Hepatocyte (in vitro differentiated cells): Measurements from ENCODE around the gene IL1RN. TPM values are rescaled to one million over a fixed set of nuclear protein-coding genes. Genes with fewer than 3 reads are reported as not detected.

Experiments used
- DNase-seq: peaks from one replicate; pipeline ENCODE4 v3.0.0-alpha.2; 2016; ENCODE audit warnings: low spot score
- H2AFZ ChIP-seq: fragments of 200-600 bp; sonication (generic); 2 replicates; pipeline ENCODE4 v1.6.0; 2016; ENCODE audit warnings: antibody characterized with exemption, mild to moderate bottlenecking
- H3K27ac ChIP-seq: fragments of 200-600 bp; sonication (generic); 2 replicates; pipeline ENCODE4 v1.5.1; 2016; ENCODE audit warnings: mild to moderate bottlenecking
- H3K27me3 ChIP-seq: fragments of 200-600 bp; sonication (generic); 2 replicates; pipeline ENCODE4 v1.6.1; 2016
- H3K36me3 ChIP-seq: fragments of 200-600 bp; sonication (generic); replicated peaks from 2 replicates; pipeline ENCODE4 v1.5.1; 2016; ENCODE audit warnings: low read depth; ENCODE audit not compliant: insufficient read depth
- H3K4me1 ChIP-seq: fragments of 200-600 bp; sonication (generic); 2 replicates; pipeline ENCODE4 v1.5.1; 2016; ENCODE audit warnings: mild to moderate bottlenecking, moderate library complexity; ENCODE audit not compliant: insufficient read depth
- H3K4me2 ChIP-seq: fragments of 200-600 bp; sonication (generic); 2 replicates; pipeline ENCODE4 v1.6.0; 2016
- H3K4me3 ChIP-seq: fragments of 200-600 bp; sonication (generic); 2 replicates; pipeline ENCODE4 v1.5.1; 2016; ENCODE audit warnings: mild to moderate bottlenecking
- H3K79me2 ChIP-seq: fragments of 200-600 bp; sonication (generic); 2 replicates; pipeline ENCODE4 v1.6.0; 2017; ENCODE audit warnings: mild to moderate bottlenecking
- H3K9me2 ChIP-seq: fragments of 200-600 bp; sonication (generic); replicated peaks from 2 replicates; pipeline ENCODE4 v1.6.0; 2017; ENCODE audit warnings: mild to moderate bottlenecking; ENCODE audit not compliant: insufficient read depth
- H3K9me3 ChIP-seq: fragments of 200-600 bp; sonication (generic); 2 replicates; pipeline ENCODE4 v1.5.1; 2016; ENCODE audit warnings: low read depth, mild to moderate bottlenecking
- H4K20me1 ChIP-seq: fragments of 200-600 bp; sonication (generic); 2 replicates; pipeline ENCODE4 v1.6.0; 2016; ENCODE audit warnings: mild to moderate bottlenecking; ENCODE audit not compliant: insufficient read depth, poor library complexity, severe bottlenecking
- EZH2 ChIP-seq: fragments of 200-600 bp; sonication (generic); IDR thresholded peaks from 2 replicates; pipeline ENCODE4 v1.6.1; 2016; ENCODE audit warnings: antibody characterized with exemption, mild to moderate bottlenecking, borderline replicate concordance
- EZH2phosphoT487 ChIP-seq: fragments of 200-600 bp; sonication (generic); IDR thresholded peaks from one replicate; pipeline ENCODE4 v1.6.1; 2018; ENCODE audit warnings: antibody characterized with exemption, mild to moderate bottlenecking, low read depth, moderate library complexity; ENCODE audit not compliant: unreplicated experiment, severe bottlenecking
- WGBS: methylation state at CpG from one replicate; pipeline ENCODE4 v1.1.6; 2016; ENCODE audit warnings: low lambda C conversion rate; ENCODE audit errors: missing lambda C conversion rate; 5-methylcytosine and 5-hydroxymethylcytosine counted together
- polyA plus RNA-seq: library from polyadenylated mRNA; unstranded; fragments of >200 nt; fragmentation: Nextera tagmentation; extraction: Ambion mirVana; gene quantifications from 2 replicates; pipeline ENCODE4 v1.2.1, GENCODE V29; 2016
- total RNA-seq: library from RNA; depleted of rRNA; stranded (reverse); fragments of >200 nt; gene quantifications from 2 replicates; pipeline ENCODE4 v1.2.3, GENCODE V29; 2014
- TF ChIP-seq, protein P1 (sequence below): fragments of 200-600 bp; sonication (generic); IDR thresholded peaks from 2 replicates; pipeline ENCODE4 v1.5.1; 2016; ENCODE audit warnings: antibody characterized with exemption, mild to moderate bottlenecking; ENCODE audit not compliant: poor library complexity

IL1RN gene
- total and polyA plus RNA-seq, 2 experiments from 2014 or later: 3.1 to 7.3 TPM

- H4K20me1 ChIP-seq: no peaks in the 10 kb centered on the region
Observed at GRCh38 chr2:113167962-113168340, 40.6 kb downstream of the IL1RN start.

GRCh38 chr2:113169002-113169530 lies 41.7 kb downstream of the IL1RN start:
- DNase-seq: no peak
- Histone ChIP-seq H3K4me3 (no peak overlapping the region), H3K27ac (no peak overlapping the region), H3K4me1 (peaks cover 11% of the 10 kb centered on the region), H3K4me2 (no peak overlapping the region), H3K9me3 (no peaks in the 10 kb centered on the region), H4K20me1 (no peaks in the 10 kb centered on the region), H3K79me2 (no peaks in the 10 kb centered on the region), H3K9me2 (no peaks in the 10 kb centered on the region), H2AFZ (no peak overlapping the region), H3K27me3 (no peaks in the 10 kb centered on the region), H3K36me3 (no peaks in the 10 kb centered on the region)
- 97% methylated on average over 8 of the region's 8 CpGs for WGBS
- TF ChIP-seq, protein P1, sequence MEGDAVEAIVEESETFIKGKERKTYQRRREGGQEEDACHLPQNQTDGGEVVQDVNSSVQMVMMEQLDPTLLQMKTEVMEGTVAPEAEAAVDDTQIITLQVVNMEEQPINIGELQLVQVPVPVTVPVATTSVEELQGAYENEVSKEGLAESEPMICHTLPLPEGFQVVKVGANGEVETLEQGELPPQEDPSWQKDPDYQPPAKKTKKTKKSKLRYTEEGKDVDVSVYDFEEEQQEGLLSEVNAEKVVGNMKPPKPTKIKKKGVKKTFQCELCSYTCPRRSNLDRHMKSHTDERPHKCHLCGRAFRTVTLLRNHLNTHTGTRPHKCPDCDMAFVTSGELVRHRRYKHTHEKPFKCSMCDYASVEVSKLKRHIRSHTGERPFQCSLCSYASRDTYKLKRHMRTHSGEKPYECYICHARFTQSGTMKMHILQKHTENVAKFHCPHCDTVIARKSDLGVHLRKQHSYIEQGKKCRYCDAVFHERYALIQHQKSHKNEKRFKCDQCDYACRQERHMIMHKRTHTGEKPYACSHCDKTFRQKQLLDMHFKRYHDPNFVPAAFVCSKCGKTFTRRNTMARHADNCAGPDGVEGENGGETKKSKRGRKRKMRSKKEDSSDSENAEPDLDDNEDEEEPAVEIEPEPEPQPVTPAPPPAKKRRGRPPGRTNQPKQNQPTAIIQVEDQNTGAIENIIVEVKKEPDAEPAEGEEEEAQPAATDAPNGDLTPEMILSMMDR: no peak
- TF ChIP-seq EZH2phosphoT487: no peak
- TF ChIP-seq EZH2: no peak

More at GRCh38 chr2:113167962-113168340, 40.6 kb downstream of the IL1RN start:
- H2AFZ ChIP-seq: no peak overlapping the region
- no peak for TF ChIP-seq EZH2phosphoT487
- H3K4me3 ChIP-seq: no peak overlapping the region
- no peaks in the 10 kb centered on the region for H3K79me2 ChIP-seq
- no peaks in the 10 kb centered on the region for H3K36me3 ChIP-seq
- H3K4me2 ChIP-seq: no peak overlapping the region
- H3K9me3 ChIP-seq: no peaks in the 10 kb centered on the region
- no peaks in the 10 kb centered on the region for H3K9me2 ChIP-seq
- DNase-seq: no peak
- 86% methylated on average over 6 of the region's 6 CpGs for WGBS
- no peaks in the 10 kb centered on the region for H3K27me3 ChIP-seq
- H3K27ac ChIP-seq: peak overlapping the region; percentile 87
- peaks cover 11% of the 10 kb centered on the region for H3K4me1 ChIP-seq

DNA sequence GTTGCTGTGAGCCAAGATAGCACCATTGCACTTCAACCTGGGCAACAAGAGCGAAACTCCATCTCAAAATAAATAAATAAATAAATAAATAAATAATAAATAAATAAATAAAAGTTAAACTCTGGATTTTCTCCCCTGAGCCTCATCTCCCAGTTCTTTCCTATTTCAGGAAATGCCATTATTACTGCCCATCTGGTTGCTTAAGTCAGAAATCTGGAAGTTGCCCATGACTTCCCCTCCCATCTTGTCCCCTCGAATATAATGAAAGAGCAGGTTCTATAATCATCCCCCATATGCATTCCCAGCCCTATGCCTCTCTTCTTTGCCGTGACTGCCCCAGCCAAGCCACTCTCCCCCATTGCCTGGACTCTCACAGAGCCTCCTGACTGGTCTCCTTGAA lies 42.2 kb downstream of the IL1RN start:
- WGBS: 95% methylated on average over 3 of the region's 3 CpGs
- Histone ChIP-seq H3K27ac (no peak overlapping the region), H3K27me3 (no peaks in the 10 kb centered on the region), H3K4me1 (peaks cover 11% of the 10 kb centered on the region), H3K4me2 (no peak overlapping the region), H3K4me3 (no peak overlapping the region), H3K36me3 (no peaks in the 10 kb centered on the region), H3K9me2 (no peaks in the 10 kb centered on the region), H4K20me1 (no peaks in the 10 kb centered on the region), H3K79me2 (no peaks in the 10 kb centered on the region), H3K9me3 (no peaks in the 10 kb centered on the region), H2AFZ (no peak overlapping the region)
- TF ChIP-seq EZH2: no peak
- DNase-seq: no peak

GRCh38 chr2:113171334-113172075 lies 44.1 kb downstream of the IL1RN start:
- 96% methylated on average over 8 of the region's 8 CpGs for WGBS
- Histone ChIP-seq H3K36me3 (no peaks in the 10 kb centered on the region), H3K9me2 (no peaks in the 10 kb centered on the region), H3K79me2 (no peaks in the 10 kb centered on the region), H3K4me1 (peaks cover 10% of the 10 kb centered on the region), H3K4me3 (no peak overlapping the region), H3K27me3 (no peaks in the 10 kb centered on the region), H3K9me3 (no peaks in the 10 kb centered on the region), H3K27ac (no peak overlapping the region), H4K20me1 (no peaks in the 10 kb centered on the region), H3K4me2 (no peak overlapping the region), H2AFZ (no peak overlapping the region)
- TF ChIP-seq, protein P1: no peak
- TF ChIP-seq EZH2 (no peak), EZH2phosphoT487 (no peak)
- no peak for DNase-seq
